ENCODE results near the gene SH3PXD2A. TPM values are rescaled to one million over a fixed set of nuclear protein-coding genes. Genes with fewer than 3 reads are reported as not detected.
A peak's percentile ranks its signal among the peaks of the same experiment; 100 is the strongest.

SH3PXD2A gene
- total and polyA plus RNA-seq, 2 of the 4 experiments (the other 2 are of a cell fraction) = 6.3 to 23.0 TPM

DNA sequence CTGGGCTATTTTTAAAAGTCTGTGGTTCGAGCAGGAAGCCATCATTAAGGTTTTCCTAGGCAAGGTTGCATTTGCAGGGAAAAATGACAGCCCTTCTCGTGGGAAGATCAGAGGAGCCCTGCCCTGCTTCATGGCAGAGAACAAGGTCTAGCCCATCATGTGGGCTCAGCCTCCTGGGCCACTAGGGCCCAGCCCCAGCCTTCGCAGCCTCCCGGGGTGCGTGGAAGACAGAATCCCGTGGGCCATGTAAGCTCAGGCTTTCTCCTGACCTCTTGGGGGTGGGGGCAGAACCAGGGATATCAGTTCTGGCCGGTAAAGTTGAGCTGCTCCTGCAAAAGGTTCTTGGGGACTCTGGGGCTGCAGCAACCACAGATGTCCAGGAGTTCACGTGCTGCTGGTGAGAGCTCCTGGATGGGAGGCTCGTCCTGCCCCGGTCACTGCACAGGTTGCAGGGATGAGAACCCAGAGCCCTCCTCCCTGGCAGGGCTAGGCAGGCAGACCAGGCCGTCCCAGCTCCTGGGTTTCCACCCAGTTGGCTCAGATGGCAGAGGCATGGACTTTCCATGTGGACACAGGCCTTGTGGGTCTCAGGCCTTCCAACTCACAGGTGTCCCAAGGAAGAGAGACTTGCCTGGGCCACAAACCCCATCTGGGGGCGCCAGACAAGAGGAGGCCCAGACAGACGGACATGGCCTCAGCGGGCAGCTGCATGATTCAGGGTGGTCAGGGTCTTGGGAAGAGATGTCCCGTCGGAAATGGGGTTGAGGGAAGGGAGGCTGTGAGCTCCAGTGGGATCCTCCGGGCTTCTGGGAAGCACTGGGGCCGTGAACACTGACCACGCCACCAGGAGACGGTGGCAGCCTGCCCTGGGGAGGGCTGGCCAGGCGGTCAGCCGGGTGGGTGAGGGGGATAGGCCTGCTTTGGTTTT lies 235.7 kb downstream of the SH3PXD2A start (continued):
- TF ChIP-seq MXI1 (IDR thresholded peaks at IDR 0.05; ENCODE audit: borderline replicate concordance, low read depth, low read length) (no peak), RCOR1 (IDR thresholded peaks at IDR 0.05; ENCODE audit: insufficient replicate concordance, low read length) (no peak)

- Histone ChIP-seq H2BK20ac (ENCODE audit: low read depth, low read length) (no peak overlapping the region), H3K9ac (ENCODE audit: low read depth, low read length) (no peak overlapping the region), H4K8ac (ENCODE audit: low read depth in 2 of 2, low read length in 2 of 2) (no peak overlapping the region), H3K14ac (replicated peaks; ENCODE audit: low read depth, low read length) (no peak overlapping the region), H3K4me2 (ENCODE audit: low read depth, low read length) (no peak overlapping the region), H3K27me3 (ENCODE audit: control insufficient read depth, insufficient read depth, low read length) (no peaks in the 10 kb centered on the region), H4K20me1 (ENCODE audit: insufficient read depth, low read length) (no peaks in the 10 kb centered on the region), H2BK15ac (ENCODE audit: low read depth, low read length) (no peak overlapping the region), H3K23ac (ENCODE audit: low read depth, low read length) (no peak overlapping the region), H2AK9ac (replicated peaks; ENCODE audit: low read depth, low read length, poor library complexity) (no peak overlapping the region), H3K79me1 (ENCODE audit: low read depth in 1 of 2, low read length in 2 of 2) (peaks cover 2 to 41% of the 10 kb centered on the region in 2 experiments; a peak in 3 of 4 replicates), H2AK5ac (ENCODE audit: low read depth, low read length) (0 out of 2 replicates have a peak overlapping the region, but pooled peaks have one; percentile 24), H3K4me3 (ENCODE audit: insufficient read depth, low read depth, low read length) (no peak overlapping the region), H3K27ac (ENCODE audit: insufficient read depth, low read length) (no peak overlapping the region), H3K4me1 (ENCODE audit: control insufficient read depth, insufficient read depth, low read length) (peaks cover 16% of the 10 kb centered on the region), H2BK5ac (ENCODE audit: low read depth, low read length, poor library complexity, severe bottlenecking) (no peak overlapping the region), H3K9me1 (ENCODE audit: insufficient read depth, low read length) (peaks cover 21% of the 10 kb centered on the region), H2AFZ (replicated peaks; ENCODE audit: low read length, poor library complexity) (no peak overlapping the region), H3K18ac (ENCODE audit: low read depth, low read length) (no peak overlapping the region), H3K4ac (ENCODE audit: low read depth, low read length) (no peak overlapping the region), H3K56ac (ENCODE audit: extremely low read depth, insufficient read depth, low read length) (no peak overlapping the region), H3K9me3 (ENCODE audit: control insufficient read depth, insufficient read depth, low read length) (no peaks in the 10 kb centered on the region), H4K5ac (ENCODE audit: low read depth, low read length) (no peak overlapping the region), H2BK120ac (ENCODE audit: low read depth, low read length) (no peak overlapping the region), H3K36me3 (ENCODE audit: control insufficient read depth, insufficient read depth, low read length) (peaks cover 66% of the 10 kb centered on the region), H4K91ac (ENCODE audit: insufficient read depth, low read depth, low read length) (no peak overlapping the region)
- POLR2A ChIA-PET (ENCODE audit: unreplicated experiment) = interaction anchor here (0.6 kb wide), 1 partner anchor 276 kb away, joined by 3 read pairs; no protein-coding TSS in a partner anchor
- WGBS, 2 experiments (ENCODE audit: extremely low coverage in 2 of 2, insufficient read length in 1 of 2) = 69% methylated on average over 10 of the region's 19 CpGs; no CpG with 5 or more reads in 1 of the 2 experiments
- DNase-seq = no peak
- no peak; the same call in 1 of the 2 replicates for ATAC-seq (ENCODE audit: low read depth)
- intact Hi-C loops (cut with micrococcal nuclease) (loop anchor here (5.0 kb wide), 1 partner anchor 59 kb away; no protein-coding TSS in a partner anchor), in situ Hi-C loops (cut with MboI; ENCODE audit: low sequenced_read_pairs) (no loop called here), dilution Hi-C loops (cut with HindIII; ENCODE audit: low sequenced_read_pairs, unreplicated experiment) (loop anchor here (10.0 kb wide), 1 partner anchor 56 kb away; no protein-coding TSS in a partner anchor)
- no TSS peak for BruUV-seq (replicated peaks)
- CTCF ChIA-PET = no interaction called here
- TF ChIP-seq NFE2L2 (IDR thresholded peaks at IDR 0.05; ENCODE audit: low read depth, low read length) (no peak), RAD21 (IDR thresholded peaks at IDR 0.05; ENCODE audit: low read length) (no peak), SMC3 (IDR thresholded peaks at IDR 0.05; ENCODE audit: low read depth, low read length) (no peak), POLR2A (IDR thresholded peaks at IDR 0.05; ENCODE audit: low read depth, low read length) (no peak), MXI1 (IDR thresholded peaks at IDR 0.05; ENCODE audit: borderline replicate concordance, low read depth, low read length) (no peak), MAZ (IDR thresholded peaks at IDR 0.05; ENCODE audit: borderline replicate concordance, low read depth, low read length) (no peak), RFX5 (IDR thresholded peaks at IDR 0.05; ENCODE audit: low read depth, low read length) (no peak), CHD1 (IDR thresholded peaks at IDR 0.05; ENCODE audit: low read depth, low read length) (no peak), FOS (IDR thresholded peaks at IDR 0.05; ENCODE audit: low read depth, low read length) (no peak)
- TF ChIP-seq, protein P1, sequence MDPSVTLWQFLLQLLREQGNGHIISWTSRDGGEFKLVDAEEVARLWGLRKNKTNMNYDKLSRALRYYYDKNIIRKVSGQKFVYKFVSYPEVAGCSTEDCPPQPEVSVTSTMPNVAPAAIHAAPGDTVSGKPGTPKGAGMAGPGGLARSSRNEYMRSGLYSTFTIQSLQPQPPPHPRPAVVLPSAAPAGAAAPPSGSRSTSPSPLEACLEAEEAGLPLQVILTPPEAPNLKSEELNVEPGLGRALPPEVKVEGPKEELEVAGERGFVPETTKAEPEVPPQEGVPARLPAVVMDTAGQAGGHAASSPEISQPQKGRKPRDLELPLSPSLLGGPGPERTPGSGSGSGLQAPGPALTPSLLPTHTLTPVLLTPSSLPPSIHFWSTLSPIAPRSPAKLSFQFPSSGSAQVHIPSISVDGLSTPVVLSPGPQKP (IDR thresholded peaks at IDR 0.05; ENCODE audit: borderline replicate concordance, low read depth, low read length) = no peak
- TF ChIP-seq, protein P2, sequence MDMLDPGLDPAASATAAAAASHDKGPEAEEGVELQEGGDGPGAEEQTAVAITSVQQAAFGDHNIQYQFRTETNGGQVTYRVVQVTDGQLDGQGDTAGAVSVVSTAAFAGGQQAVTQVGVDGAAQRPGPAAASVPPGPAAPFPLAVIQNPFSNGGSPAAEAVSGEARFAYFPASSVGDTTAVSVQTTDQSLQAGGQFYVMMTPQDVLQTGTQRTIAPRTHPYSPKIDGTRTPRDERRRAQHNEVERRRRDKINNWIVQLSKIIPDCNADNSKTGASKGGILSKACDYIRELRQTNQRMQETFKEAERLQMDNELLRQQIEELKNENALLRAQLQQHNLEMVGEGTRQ (IDR thresholded peaks at IDR 0.05; ENCODE audit: low read depth, low read length) = no peak
Measured at GRCh38 chr10:103618575-103619423, 236.6 kb downstream of the SH3PXD2A start.
